Measurements from ENCODE around the gene GORASP2.

Gene GORASP2

DNA sequence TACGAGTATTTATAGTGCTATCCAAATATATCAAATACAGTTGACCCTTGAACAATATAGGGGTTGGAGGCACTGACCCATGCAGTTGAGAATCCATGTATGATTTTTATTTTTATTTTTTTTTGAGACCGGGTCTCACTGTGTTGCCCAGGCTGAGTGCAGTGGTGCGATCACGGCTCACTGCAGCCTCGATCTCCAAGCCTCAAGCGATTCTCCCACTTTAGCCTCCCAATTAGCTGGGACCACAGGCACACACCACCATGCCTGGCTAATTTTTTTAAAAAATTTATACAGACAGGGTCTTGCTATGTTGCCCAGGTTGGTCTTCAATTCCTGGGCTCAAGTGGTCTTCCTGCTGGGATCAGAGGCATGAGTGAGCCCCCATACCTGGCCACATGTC, 70.6 kb downstream of the GORASP2 start:
- no peak for DNase-seq (ENCODE audit: low spot score)

DNA sequence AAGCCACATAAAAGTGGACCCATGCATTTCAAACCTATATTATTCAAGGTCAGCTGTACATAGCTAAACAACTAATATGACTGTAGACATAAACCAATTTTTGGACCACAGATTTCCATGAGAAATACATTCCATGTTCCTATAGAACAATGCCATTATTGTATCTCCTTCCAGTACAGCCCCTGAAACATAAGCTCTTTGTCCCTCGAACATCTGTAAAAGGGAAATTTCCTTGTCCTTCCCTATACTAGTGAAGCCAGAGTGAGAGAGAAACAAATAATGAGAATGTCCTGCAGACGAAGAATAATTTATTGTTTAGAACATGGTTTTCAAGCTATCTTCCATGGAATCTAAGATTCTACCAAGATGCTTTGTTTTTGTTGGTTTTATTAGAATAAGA, 75.3 kb downstream of the GORASP2 start:
- DNase-seq (ENCODE audit: low spot score) = no peak

DNA sequence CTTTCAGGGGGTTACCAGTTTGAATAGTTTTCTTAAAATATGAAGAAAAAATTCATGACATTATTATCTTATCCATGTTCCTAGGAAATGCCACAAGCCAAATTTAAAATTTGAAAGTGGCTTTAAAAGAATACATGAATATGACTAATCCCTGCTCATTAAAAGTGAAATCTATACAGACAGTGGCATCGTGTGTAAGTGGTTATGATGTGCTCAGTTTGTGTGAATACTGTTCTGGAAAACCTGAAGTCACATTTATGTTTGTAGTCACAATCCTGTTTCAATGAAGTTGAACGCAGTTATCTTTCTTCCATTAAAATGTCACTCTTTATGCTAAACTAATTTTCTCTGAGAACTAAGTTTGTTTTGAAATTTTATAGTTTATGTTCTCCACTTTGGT, 75.8 kb downstream of the GORASP2 start:
- no peak for DNase-seq (ENCODE audit: low spot score)

DNA sequence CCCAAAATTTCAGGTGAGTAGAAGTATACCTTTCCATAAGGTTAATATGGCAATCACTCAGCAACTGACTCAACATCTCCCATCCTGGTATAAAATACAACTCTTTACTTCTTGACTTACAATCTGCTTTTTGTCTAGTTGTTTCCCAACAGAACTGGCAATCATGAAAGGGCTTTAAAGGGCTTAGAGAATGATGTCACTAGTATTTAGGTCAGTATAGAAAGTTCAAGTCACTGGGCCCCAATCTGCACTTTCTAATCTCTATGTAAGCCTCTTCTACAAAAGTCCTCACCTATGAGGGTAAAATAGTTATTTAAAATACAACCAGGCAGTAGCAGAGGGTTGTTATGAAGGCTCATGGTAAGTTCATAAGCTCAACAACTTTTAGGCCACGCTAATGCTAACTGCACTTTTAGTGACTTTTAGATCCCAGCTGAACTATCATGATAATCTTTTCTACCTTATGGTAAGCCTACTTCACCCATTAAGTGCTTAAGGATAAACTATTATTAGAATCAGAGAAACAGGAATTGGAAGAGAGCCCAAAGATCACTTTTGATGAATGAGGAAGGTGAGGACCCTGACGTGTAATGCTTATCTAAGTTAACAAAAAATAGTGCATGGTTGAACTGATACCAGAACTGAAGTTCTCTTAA, 79.6 kb downstream of the GORASP2 start:
- DNase-seq (ENCODE audit: low spot score) = no peak

DNA sequence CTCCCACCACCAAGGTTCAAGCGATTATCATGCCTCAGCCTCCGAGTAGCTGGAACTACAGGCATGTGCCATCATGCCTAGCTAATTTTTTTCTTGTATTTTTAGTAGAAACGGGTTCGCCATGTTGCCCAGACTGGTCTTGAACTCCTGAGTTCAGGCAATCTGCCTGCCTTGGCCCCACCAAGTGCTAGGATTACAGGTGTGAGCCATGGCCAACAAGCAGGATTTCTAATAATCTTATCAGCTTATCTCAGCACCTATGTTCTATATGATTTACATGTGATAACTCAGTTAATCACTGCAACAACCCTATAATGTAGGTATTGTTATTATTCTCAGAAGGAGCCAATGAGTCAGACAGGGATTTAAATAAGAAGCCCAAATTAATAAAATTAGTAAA, 80.3 kb downstream of the GORASP2 start:
- no peak for DNase-seq (ENCODE audit: low spot score)

DNA sequence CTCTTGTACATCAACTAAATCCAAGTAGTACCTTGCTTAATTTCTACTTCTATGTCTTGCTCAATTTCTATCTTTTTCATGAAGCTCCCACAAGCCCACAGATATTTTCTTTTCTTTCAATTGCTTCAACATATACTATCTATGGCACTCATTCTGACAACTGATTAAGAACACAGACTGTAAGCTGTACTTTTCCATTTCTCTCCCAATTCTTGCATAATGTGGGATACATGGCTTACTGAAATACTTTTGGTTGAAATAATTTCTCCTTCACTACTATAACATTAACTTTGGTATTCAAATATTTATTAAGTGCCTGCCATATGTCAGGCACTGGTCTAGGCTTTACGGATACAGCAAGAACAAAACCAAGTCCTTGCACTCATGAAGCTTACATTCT, 84.8 kb downstream of the GORASP2 start:
- no peak for DNase-seq (ENCODE audit: low spot score)

DNA sequence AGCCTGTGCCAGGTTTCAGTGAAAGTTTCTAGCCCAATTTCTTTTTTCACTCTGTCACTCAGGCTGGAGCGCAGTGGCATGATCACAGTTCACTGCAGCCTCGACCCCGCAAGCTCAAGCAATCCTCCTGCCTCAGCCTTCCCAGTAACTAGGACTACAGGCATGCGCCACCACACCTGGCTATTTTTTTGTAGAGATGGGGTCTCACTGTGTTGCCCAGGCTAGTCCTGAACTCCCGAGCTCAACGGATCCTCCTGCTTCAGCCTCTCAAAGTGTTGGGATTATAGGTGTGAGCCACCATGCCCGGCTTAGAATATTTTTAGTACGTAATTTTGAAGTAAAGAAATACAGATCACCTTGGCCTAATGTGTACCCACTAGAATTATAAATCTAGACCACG, 87.1 kb downstream of the GORASP2 start:
- DNase-seq (ENCODE audit: low spot score) = no peak
